PFSK-1 (cell line): ENCODE data around the gene KIAA0825.

Experiments
- POLR2AphosphoS5 ChIP-seq: IDR thresholded peaks from 2 replicates; pipeline ENCODE4 v1.6.1; 2012; ENCODE audit warnings: low read depth, mild to moderate bottlenecking, control low read depth, low read length, moderate library complexity
- SIN3A ChIP-seq: IDR thresholded peaks from 2 replicates; pipeline ENCODE4 v1.6.1; 2012; ENCODE audit warnings: mild to moderate bottlenecking, low read length, moderate library complexity, borderline replicate concordance; ENCODE audit not compliant: insufficient read depth
- TAF1 ChIP-seq: IDR thresholded peaks from 2 replicates; pipeline ENCODE4 v1.6.1; 2012; ENCODE audit warnings: low read length, control low read depth, borderline replicate concordance; ENCODE audit not compliant: insufficient read depth
- TF ChIP-seq, protein P1 (sequence below), 2 experiments: IDR thresholded peaks; 2 replicates each; pipeline versions ENCODE4 v1.6.1 to v1.8.0; 2011 to 2012; ENCODE audit warnings: low read depth in 2 of 2, low read length in 2 of 2, control low read depth in 1 of 2, inconsistent platforms in 1 of 2, mild to moderate bottlenecking in 1 of 2, moderate library complexity in 1 of 2; ENCODE audit not compliant: insufficient read depth in 1 of 2

DNA sequence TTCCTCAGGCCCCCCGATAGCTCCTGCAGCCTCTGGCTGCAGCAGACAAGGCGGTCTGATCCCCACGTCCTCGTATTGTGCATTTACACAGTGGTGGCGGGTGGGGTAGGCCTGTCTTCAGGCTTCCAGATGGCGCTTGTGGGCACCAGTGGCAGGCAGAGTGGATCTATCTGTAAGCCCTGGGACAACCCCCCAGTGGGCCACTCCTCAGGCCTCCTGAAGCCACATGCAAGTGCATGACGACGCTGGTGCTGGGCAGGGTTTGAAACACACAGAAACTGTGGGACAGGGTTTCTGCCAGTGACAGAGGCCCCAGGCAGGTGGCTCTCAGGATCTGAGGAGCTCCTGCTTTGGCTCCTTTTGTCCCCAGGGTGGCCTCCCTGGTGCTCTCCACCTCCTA is 42.1 kb upstream of the KIAA0825 start:
- TF ChIP-seq POLR2AphosphoS5 (no peak), TAF1 (no peak), SIN3A (no peak)
- TF ChIP-seq, protein P1, sequence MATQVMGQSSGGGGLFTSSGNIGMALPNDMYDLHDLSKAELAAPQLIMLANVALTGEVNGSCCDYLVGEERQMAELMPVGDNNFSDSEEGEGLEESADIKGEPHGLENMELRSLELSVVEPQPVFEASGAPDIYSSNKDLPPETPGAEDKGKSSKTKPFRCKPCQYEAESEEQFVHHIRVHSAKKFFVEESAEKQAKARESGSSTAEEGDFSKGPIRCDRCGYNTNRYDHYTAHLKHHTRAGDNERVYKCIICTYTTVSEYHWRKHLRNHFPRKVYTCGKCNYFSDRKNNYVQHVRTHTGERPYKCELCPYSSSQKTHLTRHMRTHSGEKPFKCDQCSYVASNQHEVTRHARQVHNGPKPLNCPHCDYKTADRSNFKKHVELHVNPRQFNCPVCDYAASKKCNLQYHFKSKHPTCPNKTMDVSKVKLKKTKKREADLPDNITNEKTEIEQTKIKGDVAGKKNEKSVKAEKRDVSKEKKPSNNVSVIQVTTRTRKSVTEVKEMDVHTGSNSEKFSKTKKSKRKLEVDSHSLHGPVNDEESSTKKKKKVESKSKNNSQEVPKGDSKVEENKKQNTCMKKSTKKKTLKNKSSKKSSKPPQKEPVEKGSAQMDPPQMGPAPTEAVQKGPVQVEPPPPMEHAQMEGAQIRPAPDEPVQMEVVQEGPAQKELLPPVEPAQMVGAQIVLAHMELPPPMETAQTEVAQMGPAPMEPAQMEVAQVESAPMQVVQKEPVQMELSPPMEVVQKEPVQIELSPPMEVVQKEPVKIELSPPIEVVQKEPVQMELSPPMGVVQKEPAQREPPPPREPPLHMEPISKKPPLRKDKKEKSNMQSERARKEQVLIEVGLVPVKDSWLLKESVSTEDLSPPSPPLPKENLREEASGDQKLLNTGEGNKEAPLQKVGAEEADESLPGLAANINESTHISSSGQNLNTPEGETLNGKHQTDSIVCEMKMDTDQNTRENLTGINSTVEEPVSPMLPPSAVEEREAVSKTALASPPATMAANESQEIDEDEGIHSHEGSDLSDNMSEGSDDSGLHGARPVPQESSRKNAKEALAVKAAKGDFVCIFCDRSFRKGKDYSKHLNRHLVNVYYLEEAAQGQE (IDR thresholded peaks at IDR 0.05; ENCODE audit: insufficient read depth in 1 of 2, low read depth in 2 of 2, low read length in 2 of 2): no peak
